Measurements from ENCODE around the gene ZNF562.
"Not testable (repeated sequence)": the region's sequence is repeated elsewhere in the genome, so short reads cannot be mapped to it uniquely, and the experiment has no call there.

Gene ZNF562

DNA sequence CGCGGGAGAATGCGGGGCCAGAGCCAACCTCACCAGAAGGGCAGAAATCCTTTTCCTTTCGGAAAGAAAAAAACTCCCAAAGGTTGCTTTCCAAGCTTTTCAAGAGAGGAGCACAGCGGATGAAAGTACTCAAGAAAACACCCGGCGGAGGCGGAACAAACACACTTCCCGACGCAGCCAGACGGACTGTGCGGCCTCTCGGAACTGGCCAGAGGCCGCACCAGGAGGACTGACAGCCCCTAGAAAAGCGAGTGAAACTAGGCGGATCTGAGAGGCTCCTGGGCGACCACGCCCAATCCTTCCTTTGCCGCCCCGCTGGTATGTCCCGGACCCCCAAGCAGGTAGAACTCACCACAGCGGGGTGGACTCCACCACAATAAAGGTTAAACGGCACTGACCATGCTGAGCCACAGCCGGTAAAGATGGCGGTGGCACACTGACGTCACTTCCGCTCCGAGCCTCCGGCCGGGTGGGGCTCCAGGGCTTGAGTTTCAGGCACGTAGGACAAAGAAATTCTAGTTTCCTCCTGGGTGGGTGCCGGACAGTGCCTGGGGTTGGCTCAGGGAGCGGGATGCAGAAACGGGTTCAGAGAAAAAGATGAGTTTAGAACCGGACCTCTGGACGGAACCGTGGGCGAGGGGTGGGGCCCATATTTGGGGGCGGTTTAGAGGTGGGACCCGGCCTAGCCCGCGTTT is at the start of gene ZNF562:
Gene ZNF562, minus strand, starts transcription at position 438 of the 695 bp plus-strand sequence. CDS start 14,356 bp downstream, outside the sequence.
- DNase-seq (ENCODE audit: low read depth, low spot score): peak; percentile 68

DNA sequence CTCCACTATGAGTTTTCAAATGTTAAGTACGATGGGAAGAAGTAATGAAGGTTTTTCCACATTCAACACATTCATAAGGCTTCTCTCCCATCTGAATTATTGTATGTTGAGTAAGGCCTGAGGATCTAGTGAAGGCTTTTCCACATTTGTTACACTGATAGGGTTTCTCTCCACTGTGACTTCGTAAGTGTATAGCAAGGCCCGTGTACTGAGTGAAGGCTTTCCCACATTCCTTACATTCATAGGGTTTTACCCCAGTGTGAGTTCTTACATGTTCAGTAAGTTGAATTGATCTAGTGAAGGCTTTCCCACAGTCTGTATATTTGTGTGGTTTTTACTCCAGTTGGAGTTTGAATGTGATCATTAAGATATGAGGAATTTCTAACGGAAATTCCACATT is 49.3 kb upstream of the ZNF562 start:
- no peak for DNase-seq (ENCODE audit: low read depth, low spot score)

DNA sequence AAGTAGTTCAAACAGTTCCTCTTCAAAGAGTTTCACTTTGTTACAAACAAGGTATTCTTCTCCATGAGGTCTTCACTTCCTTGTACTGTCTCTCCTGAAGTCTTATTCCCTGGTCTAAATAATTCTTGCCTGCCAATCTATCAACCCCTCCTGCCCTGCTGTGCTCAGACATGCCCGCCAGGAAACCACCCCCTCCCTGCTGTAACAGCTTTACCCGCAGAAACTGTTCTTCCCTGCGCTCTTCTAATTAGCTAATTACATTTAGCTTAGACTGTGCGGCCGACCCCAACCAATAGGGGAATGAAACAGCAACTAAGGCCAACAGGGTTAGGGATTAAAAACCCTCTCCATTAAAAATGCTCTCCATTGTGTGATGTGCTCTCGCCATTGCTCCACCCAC is 47.0 kb upstream of the ZNF562 start:
- DNase-seq (ENCODE audit: low read depth, low spot score): no peak

DNA sequence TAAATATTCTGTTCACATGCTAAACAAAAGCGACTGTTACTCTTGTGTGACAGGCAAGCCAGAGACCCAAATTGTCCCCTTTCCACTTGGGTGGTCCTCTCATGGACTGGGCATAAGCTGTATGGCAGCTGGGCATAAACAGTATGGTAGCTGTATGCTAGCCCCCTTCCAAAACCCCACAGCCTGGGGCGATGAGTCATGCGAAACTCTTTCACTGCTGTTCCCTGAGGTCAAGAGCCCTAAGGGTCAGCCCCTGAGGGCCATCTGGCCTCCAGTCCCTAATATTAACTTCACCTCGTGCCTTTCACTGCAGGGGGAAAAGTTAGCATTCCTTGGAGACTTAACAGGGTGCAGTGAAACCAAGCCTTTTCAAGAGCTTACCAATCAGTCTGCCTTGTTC is 45.6 kb upstream of the ZNF562 start:
- DNase-seq (ENCODE audit: low read depth, low spot score): no peak

DNA sequence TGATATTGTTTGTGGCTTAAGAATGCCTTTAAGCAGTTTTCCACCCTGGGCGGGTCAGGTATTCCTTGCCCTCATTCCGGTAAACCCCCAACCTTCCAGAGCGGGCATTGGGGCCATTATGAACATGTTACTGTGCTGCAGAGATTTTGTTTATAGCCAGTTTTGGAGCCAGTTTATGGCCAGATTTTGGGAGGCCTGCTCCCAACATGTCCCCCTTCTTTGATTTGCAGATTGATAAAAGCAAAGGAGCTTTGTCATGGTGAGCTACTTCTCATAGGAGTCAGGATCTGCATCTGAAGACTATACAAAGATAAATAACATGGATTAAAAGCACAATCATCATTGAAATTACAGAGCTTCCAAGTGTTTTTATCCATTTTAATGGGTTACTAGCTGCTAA is 36.9 kb upstream of the ZNF562 start:
- DNase-seq (ENCODE audit: low read depth, low spot score): no peak

DNA sequence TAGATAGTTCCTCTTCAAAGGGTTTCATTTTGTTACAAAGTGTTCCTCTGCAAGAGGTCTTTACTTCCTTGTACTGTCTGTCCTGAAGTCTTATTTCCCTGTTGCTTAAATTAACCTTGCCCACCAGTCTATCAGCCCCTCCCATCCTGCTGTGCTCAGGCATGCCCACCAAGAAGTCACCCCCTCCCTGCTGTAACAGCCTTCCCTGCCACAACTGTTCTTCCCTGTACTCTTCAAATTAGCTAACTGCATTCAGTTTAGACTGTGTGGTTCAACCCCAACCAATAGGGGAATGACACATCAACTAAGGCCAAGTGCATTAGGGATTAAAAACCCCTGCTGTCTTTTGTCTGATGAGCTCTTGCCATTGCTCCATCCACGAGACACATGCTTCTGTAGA is 34.4 kb upstream of the ZNF562 start:
- DNase-seq (ENCODE audit: low read depth, low spot score): no peak

DNA sequence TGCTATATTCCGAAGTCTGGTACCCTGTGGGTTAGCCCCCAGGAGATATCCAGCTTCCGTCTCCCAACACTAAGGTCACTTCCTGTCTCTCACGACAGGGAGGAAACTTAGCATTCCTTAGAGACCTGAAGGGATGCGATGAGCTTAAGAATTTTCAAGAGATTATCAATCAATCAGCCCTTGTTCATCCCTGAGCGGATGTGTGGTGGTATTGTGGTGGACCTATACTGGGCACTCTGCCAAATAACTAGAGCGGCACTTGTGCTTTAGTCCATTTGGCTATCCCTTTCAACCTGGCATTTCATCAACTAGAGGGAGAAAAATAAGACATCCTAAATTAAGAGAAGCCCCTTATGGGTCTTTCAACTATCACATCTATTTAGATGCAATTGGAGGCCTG is 30.9 kb upstream of the ZNF562 start:
- no peak for DNase-seq (ENCODE audit: low read depth, low spot score)

DNA sequence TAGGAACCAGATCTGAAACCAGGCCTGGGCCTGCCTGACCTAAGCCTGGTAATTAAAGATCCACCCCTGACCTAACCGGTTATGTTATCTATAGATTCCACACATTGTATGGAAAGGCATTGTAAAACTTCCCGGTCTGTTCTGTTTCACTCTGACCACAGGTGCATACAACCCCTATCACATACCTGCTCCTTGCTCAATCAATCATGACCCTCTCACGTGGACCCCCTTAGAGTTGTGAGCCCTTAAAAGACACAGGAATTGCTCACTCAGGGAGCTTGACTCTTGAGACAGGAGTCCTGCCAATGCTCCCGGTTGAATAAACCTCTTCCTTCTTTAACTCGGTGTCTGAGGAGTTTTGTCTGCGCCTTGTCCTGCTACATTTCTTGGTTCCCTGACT is 27.3 kb upstream of the ZNF562 start:
- DNase-seq (ENCODE audit: low read depth, low spot score): no peak

DNA sequence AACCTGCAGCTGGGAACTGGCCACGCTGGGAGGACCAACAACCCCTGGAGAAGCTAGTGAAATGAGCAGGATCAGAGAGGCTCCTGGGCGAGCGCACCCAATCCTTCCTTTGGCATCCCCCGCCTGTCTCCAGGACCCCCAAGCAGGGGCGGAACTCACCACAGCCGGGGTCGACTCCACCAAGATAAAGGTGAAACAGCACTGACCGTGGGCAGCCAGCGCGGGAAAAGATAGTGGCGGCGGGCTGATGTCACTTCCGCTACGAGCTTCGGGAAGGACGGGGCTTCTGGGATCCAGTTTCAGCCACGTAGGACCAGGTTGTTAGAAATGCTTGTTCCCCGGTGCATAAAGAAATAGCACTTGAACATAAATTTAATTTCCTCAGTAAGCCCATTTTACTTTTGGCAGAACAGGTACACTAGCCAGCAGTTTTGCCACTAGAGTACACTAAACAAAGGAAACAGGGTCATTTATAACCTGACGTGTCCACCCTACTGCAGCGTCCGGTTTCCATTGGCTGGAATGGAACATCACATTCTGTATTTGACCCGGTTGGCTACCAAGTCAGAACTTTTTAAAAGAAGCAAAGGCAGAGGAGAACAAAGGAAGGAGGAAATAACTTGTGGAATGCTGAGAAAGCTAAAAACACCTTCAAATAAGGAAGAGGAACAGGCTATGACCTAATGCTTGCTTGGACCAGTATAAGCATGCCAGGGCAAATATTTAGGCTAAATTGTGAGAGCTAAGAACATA is 25.5 kb upstream of the ZNF562 start:
- DNase-seq (ENCODE audit: low read depth, low spot score): no peak

DNA sequence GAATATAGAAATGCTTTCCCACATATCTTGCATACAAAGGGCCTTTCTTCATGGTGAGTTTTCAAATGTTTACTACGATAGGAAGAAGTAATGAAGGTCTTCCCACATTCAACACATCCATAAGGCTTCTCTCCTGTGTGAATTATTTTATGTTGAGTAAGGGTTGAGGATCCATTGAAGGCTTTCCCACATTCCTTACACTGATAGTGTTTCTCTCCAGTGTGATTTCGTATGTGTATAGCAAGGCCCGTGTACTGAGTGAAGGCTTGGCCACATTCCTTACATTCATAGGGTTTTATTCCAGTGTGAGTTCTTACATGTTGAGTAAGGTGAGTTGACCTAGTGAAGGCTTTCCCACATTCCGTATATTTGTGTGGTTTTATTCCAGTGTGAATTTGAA is 15.4 kb upstream of the ZNF562 start:
- DNase-seq (ENCODE audit: low read depth, low spot score): not testable (repeated sequence)

DNA sequence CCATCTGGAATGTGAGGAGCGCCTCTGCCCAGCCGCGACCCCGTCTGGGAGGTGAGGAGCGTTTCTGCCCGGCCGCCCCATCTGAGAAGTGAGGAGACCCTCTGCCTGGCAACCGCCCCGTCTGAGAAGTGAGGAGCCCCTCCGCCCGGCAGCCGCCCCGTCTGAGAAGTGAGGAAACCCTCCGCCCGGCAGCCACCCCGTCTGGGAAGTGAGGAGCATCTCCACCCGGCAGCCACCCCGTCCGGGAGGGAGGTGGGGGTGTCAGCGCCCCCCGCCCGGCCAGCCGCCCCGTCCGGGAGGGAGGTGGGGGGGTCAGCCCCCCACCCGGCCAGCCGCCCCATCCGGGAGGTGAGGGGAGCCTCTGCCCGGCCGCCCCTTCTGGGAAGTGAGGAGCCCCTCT is 5.1 kb upstream of the ZNF562 start:
- not testable (repeated sequence) for DNase-seq (ENCODE audit: low read depth, low spot score)

DNA sequence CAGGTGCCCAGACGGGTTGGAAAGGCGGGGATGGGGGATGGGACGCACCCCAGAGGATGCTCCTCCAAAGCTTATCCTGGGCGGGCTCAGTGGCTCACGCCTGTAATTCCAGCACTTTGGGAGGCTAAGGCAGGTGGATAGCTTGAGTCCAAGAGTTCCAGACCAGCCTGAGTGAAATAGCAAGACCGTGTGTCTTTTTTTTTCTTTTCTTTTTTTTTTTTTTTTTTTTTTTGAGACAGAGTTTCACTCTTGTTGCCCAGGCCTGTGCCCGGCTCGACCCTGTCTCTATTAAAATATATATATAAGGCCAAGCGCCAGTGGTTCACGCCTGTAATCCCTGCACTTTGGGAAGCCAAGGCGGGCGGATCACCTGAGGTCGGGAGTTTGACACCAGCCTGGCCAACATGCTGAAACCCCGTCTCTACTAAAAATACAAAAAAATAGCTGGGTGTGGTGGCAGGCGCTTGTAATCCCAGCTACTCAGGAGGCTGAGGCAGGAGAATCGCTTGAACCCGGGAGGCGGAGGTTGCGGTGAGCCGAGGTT is 530 bp upstream of the ZNF562 start:
- DNase-seq (ENCODE audit: low read depth, low spot score): not testable (repeated sequence)

DNA sequence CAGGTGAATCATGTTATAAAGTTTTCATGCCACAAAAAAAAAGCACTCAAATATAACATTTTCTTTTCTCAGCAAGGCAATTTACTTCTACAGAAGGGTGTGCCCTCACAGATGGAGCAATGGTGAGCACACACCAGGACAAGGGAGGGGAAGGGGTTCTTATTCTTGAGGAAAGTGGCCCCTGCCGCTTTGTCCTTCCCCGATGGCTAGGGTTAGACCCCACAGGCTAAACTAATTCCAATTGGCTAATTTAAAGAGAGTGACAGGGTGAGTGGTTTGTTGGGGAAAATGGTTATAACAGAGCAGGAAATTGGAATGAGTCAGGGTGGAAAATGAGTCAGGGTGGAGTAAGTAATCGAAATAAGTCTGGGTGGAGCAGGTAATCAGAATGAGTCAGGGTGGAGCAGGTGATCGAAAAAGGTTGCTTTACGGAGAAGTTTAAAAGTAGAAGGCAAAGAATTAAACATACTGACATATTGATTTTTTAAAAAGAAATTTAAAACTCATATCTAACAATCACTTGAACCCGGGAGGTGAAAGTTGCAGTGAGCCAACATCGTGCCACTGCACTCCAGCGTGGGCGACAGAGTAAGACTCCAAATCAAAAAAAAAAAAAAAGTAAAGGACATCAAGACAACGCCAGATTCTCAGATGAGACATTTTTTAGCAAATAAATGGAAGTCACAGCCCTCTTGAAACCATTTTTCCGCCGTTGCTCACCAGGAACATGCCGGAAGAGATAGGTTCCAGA is 813 bp downstream of the ZNF562 start:
- DNase-seq (ENCODE audit: low read depth, low spot score): no peak

DNA sequence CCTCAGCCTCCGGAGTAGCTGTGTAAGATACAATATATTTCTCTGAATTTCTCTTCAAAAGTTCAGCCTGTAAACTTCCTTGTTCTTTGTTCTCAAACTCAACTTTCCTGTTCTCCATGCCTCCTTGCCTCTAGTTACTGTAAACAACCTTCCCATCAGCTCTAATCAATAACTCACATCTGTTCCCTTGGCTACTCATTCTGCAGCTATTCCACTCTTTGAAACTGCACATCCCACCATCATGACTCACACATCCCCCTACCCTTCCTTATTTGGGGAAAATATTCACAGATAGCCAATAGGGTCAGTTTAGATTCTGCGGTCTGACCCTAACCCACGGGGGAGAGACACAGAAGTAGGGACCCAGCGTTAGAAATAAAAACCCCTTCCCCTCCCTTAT is 2.0 kb downstream of the ZNF562 start:
- DNase-seq (ENCODE audit: low read depth, low spot score): no peak

DNA sequence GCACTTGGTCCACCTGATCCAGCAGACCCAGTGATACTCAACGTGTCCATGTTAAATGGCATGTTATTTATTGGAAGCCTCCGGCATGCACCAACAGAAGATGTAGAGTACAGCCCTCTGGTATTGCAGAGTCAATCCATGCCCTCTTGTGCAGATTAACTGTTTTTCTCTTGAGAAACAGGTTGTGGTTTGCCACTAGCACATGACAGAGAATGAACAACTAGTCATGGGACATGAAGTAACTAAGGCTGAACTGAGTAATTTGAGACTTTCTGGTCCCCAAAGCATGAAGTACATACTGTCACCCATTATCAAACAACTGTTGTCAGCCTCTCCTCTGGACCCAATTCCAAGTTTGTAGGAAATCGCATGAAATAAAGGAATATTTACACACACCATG is 3.2 kb downstream of the ZNF562 start:
- no peak for DNase-seq (ENCODE audit: low read depth, low spot score)

DNA sequence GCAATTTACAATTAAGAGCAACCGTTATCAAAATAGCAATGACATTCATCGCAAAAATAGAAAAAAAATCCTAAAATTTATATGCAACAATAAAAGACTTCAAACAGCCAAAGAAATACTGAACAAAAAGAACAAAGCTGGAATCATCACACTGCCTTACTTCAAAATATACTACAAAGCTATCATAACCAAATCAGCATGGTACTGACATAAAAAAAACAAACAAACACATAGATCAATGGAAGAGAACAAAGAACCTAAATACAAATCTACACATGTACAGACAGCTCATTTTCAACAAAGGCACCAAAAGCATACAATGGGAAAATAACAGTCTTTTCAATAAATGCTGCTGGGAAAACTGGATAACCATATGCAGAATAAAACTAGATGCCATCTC is 6.4 kb downstream of the ZNF562 start:
- DNase-seq (ENCODE audit: low read depth, low spot score): no peak

DNA sequence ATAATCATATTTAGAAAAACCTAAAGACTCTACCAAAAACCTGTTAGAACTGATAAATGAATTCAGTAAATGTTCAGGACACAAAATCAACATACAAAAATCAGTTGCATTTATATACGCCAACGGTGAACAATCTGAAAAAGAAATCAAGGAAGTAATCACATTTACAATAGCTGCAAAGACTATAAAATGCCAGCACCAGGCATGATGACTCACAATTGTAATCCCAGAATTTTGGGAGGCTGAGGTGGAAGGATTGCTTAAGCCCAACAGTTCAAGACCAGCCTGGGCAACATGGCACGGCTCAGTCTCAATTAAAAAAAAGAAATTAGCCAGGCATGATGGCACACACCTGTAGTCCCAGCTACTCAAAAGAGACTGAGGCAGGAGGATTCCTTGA is 7.0 kb downstream of the ZNF562 start:
- no peak for DNase-seq (ENCODE audit: low read depth, low spot score)

DNA sequence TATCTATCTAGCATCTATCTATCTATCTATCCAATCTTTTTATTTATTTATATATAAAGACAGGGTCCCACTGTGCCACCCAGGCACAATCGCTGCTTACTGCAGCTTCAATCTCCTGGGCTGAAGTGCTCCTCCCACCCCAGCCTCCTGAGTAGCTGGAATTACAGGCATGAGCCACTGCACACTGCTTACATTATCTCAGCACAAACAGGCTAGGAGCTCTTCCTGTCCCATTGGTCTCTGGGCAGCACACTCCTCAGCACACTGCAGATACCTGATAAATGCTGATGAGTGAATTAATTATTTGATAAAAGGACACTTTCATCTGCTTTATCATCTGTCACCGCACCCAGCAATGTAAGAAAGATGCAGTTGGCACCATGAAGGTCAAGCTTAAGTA is 16.1 kb downstream of the ZNF562 start:
- no peak for DNase-seq (ENCODE audit: low read depth, low spot score)

DNA sequence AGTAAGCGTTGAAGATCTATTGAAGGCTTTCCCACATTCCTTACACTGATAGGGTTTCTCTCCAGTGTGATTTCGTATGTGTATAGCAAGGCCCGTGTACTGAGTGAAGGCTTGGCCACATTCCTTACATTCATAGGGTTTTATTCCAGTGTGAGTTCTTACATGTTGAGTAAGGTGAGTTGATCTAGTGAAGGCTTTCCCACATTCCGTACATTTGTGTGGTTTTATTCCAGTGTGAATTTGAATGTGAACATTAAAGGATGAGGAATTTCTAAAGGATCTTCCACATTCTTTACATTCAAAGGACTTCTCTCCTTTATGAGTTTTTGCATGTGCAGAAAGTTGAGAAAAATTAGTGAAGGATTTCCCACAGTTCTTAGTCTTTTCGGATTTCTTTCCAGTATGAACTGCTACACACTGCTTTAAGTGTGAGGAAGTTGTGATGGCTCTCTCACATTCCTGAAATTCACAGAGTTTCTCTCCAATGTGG is 21.8 kb downstream of the ZNF562 start:
- not testable (repeated sequence) for DNase-seq (ENCODE audit: low read depth, low spot score)

DNA sequence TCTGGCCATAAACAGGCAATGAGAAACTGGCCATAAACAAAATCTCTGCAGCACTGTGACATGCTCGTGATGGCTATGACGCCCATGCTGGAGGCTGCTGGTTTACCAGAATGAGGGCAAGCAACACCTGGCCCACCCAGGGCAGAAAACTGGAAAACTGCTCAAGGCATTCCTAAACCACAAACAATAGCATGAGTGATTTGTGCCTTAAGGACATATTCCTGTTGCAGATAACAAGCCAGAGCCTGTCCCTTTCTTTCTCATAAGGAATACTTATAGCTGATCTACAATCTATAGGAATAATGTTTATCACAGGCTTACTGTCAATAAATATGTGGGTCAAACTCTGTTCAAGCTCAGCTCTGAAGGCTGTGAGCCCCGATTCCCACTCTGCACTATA is 23.4 kb downstream of the ZNF562 start:
- DNase-seq (ENCODE audit: low read depth, low spot score): not testable (repeated sequence)

DNA sequence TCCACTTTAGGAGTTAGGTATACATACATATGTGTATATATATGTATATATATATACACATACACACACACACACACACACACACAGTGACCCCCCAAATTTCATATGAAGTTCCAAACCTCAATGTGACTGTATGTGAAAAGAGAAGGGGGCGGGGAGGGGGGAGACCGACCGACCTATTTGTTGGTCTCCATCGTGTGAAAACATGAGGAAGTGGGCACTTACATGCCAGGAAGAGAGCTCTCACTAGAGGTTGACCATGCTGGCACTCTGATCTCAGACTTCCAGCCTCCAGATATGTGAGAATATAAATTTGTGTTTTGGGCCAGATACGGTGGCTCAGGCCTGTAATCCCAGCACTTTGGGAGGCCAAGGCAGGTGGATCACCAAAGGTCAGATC is 24.6 kb downstream of the ZNF562 start:
- no peak for DNase-seq (ENCODE audit: low read depth, low spot score)

DNA sequence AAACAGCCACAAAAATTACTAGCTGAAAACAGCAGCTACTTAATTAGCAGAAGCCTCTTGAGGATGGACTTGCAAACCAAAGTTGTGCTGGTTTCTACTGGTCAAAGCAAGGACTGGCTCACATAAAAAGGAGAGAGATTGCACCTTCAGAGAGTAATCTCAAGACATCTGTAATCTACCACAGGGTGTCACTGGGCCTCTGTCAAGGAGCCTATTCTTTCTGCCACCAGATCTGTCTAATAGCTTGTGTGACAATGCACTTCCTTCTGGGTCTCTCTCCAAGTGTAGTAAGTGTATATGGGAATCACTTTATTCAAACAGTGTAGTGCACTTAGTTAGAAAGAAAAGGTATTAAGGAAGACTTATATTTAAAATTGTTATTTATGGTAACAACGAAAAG is 29.4 kb downstream of the ZNF562 start:
- DNase-seq (ENCODE audit: low read depth, low spot score): no peak
